GM18861 (cell line): Measurements from ENCODE around the gene DHX36.

Experiments used
- ATAC-seq: cut with Tn5 transposase; IDR thresholded peaks from one replicate; pipeline ENCODE4 v1.9.1; 2021; ENCODE audit not compliant: unreplicated experiment

Gene DHX36

DNA sequence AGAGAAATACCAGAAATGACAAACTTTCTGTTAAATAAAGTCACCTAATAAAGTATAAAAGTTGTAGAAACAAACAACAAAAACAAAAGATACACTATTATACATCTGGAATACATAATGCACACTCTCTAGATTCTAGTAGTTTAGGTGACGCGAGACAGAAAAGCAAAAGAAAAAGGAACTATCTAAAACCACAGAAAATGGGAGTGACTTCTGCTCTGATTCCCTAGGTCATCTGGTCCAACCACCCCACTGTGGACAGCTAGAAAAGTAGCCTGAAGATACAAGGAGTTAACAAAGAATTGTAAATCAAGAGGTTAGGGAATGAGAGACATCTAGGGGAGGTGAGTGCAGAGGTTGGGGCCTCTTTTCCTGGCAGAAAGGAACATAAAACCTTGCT is 39.1 kb downstream of the DHX36 start:
- ATAC-seq, result no peak

DNA sequence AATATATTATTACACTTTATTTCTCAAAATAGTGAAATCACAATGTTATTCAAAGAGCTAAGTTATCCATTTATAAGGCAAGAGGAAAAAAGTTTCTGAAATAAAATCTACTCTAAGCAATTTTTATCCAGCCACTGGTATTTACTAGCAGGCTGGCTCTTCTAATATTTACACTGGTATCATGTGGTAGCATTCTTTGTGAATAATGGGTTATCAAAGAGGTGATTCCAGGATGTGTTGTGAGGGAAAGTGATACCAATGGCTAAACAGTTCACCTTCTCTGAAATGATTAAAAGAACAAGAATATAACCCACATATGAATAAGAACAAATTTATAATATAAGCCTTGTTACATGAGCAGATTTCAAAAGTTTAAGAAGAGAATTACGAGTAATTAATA is 44.1 kb downstream of the DHX36 start:
- ATAC-seq, result no peak

- no peak for ATAC-seq
Observed at GRCh38 chr3:154275965-154276364, 48.3 kb downstream of the DHX36 start.

DNA sequence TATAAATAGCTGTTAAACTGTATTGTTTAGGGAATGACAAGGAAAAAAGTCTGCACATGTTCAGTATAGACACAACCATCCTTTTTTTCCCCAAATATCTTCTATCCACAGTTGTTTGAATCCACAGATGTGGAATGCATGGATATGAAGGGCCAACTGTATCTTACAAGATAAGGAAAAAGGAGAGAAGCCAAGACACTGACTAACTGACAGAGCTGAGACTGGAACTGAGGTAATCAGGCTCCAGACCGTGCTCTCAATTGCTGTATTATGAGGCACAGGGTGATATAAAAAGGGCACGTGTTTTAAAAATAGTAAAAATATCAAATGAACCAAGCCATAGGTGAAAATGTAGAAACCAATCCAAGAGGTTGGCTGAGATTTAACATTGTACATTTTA is 49.0 kb downstream of the DHX36 start:
- no peak for ATAC-seq

- no peak for ATAC-seq
Observed at GRCh38 chr3:154274348-154274747, 49.9 kb downstream of the DHX36 start.

DNA sequence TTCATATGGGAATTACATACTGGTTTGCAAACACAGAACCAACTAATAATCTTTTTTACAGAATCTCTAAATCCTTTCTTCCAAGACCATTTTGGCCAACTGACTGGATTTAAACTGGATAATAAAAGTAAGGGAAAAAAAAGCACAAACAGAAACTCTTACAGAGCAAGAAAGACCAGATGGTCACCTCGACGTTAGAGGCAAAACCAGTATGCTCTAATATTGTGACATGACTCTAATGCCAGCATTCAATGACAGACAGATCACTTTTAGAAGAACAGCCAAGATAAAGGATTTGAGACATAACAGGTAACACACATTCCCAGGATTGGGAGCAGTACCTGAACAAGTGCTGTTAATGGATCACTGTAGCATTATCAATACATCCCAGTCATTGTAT is 50.9 kb downstream of the DHX36 start:
- ATAC-seq, result no peak

GRCh38 chr3:154254527-154254926 is 69.8 kb downstream of the DHX36 start:
- ATAC-seq, result no peak

DNA sequence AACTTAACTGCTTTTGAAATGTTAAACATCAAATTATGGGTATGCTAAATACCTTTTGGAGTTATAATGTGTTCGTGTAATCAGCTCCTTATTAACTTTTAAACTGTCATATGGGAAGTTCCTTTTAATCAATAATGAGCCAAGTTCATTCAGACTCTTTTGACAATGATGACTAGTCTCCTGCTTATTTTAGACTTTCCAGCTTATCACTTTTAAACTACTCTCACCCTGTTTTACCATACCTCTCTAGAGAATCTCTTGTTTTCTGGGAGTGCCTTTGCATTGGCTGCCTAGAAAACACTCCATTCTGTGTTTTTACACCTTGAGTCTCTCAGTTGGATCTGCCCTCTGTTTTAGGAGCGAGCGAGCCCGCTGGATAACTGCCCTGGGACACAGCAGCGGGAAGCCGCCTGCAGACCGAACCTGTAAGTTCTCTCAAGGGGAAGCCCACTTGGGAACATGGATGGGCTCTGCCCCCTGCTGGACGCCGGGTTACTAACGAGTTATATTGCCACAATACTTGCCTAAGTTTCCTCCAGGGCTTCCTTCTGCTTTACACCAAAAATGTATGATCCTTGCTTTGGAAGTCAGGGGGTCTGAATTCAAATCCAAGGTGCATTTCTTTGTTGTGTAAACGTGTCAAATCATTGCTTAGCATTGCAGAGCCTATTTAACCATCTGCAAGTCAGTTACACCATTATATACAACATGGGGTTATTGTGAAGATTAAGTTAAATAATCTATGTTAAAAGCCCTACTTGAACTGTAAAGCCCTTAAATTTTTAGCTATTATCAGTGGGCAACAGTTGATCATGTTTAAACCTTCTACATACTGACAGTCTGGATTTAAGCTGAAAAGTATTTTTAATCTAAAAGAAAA is 71.3 kb downstream of the DHX36 start:
- peak; percentile 97 for ATAC-seq

GRCh38 chr3:154251610-154252009 is 72.7 kb downstream of the DHX36 start:
- no peak for ATAC-seq

DNA sequence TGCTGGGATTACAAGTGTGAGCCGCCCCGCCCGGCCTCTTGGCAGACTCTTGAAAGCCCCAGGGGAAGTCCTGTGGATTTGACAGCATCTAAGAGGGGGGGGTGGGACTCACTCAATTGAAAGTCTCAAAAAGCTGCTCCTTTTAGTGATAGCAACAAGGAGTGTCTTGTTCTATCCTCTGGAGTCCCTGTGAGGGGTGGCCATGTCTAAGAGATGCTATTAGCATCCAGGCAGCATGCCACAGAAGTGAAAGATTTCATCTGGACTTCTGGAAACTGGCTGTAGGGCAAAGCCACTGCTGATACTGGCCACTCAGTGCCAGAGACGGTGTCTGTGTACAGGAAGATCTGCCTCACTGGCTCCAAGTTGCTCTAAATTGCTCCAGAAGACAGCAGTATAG is 74.0 kb downstream of the DHX36 start:
- ATAC-seq, result no peak

DNA sequence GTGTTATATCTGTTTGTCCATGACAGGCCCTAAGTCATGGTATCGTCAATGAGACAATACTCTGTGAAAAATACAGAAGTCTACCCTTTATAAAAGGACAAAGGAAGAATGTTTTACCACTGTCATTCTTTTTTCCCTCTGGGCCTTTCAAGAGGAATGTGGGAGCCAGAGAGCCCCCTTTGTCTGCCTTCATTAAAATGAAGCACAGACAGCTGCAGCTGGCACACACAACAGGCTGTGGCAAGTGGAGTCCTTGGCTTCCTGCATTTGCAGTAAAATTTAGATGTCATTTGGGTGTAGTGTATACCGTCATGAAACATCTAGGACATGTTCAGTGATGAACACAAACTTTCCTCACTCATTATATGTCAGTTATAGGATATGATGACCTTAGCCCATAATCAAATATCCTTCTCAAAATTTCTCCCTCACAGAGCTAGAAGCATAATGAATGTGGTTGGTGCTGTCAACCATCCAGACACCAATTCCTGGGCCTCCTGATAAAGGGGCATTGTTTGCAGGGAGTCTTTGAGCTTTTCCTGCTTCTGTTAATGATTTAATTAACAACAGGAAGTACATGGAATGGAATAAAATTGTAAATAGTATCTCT is 76.4 kb downstream of the DHX36 start:
- ATAC-seq, result no peak

- ATAC-seq, result no peak
Observed at GRCh38 chr3:154244644-154245043, 79.6 kb downstream of the DHX36 start.

- ATAC-seq, result no peak
Observed at GRCh38 chr3:154243353-154243752, 80.9 kb downstream of the DHX36 start.

- no peak for ATAC-seq
Observed at GRCh38 chr3:154242766-154243165, 81.5 kb downstream of the DHX36 start.

DNA sequence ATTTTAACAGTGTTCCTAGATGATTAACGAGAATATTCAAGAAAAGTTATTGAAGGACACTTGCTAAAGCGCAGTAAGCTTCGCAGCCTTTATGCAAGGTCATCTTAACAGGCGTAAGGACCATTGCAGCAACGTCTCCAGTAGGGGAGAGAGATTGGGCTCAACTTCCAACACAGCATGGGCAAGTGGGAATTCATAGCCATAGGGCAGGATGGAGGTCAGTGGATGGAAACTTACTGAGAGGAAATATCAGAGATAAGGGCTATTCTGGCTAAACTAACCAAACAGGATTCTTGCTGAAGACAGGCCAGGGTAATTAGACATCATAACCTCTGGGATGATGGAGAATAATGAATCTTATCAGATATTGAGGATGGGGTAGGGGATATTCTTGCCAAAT is 82.8 kb downstream of the DHX36 start:
- ATAC-seq, result no peak

DNA sequence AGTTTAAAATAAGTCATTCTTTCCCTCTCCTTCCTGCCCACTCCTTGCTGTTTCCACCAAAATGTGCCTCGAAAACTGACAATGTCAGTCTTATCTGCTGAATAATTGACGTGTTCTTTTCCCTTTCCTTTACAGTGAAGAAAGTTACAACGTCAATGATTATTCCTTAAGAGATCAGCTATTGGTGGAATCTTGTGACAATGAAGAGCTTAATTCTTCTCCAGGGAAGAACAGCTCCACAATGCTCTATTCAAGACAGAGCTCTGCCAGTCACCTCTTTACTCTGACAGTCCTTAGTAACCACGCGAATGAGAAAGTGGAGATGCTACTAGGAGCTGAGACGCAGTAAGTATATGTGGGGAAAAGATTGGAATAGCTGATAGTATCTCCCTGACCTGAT is 84.1 kb downstream of the DHX36 start:
- ATAC-seq, result no peak

DNA sequence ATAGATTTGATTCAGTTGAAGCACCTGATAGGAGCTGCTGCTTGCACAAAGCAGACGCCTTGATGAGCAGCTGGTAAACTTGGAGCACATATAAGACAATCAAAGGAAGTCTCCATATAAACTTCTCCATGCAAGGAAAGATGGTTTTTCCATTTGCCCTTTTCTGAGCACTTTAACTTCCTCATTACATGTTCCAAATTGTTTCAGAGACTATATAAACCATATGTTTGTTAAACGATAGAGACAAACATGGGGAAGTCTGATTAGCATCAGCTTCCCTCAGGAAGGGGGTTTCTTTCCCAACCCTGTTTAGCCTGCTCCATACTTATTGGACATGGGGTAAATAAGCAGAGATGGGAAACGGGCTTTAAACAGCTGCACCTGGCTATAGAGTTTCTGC is 88.0 kb downstream of the DHX36 start:
- ATAC-seq, result no peak

GRCh38 chr3:154235330-154235729 is 89.0 kb downstream of the DHX36 start:
- ATAC-seq, result no peak

- ATAC-seq, result no peak
Observed at GRCh38 chr3:154229217-154229590, 95.1 kb downstream of the DHX36 start.

GRCh38 chr3:154228561-154229216 is 95.6 kb downstream of the DHX36 start:
- ATAC-seq, result no peak

GRCh38 chr3:154227531-154227930 is 96.8 kb downstream of the DHX36 start:
- no peak for ATAC-seq

- no peak for ATAC-seq
Observed at GRCh38 chr3:154225536-154225935, 98.8 kb downstream of the DHX36 start.
